Body of pancreas (tissue), 4 donors: ENCODE results near the gene PAWR.

Source experiments
- POLR2A ChIP-seq, 3 donors: fragments of 450-650 bp; IDR thresholded peaks; one replicate each; pipeline ENCODE4 v1.6.1; 2016; ENCODE audit warnings: antibody characterized with exemption in 3 of 3, mild to moderate bottlenecking in 2 of 3
- TF ChIP-seq, protein P1 (sequence below), 7 experiments: fragments of 450-650 bp in 4 of 7; fragments of 200-600 bp in 3 of 7; sonication (generic) in 3 of 7; IDR thresholded peaks; one replicate each; pipeline ENCODE4 v1.5.1; 2016 to 2019; ENCODE audit warnings: antibody characterized with exemption in 7 of 7

DNA sequence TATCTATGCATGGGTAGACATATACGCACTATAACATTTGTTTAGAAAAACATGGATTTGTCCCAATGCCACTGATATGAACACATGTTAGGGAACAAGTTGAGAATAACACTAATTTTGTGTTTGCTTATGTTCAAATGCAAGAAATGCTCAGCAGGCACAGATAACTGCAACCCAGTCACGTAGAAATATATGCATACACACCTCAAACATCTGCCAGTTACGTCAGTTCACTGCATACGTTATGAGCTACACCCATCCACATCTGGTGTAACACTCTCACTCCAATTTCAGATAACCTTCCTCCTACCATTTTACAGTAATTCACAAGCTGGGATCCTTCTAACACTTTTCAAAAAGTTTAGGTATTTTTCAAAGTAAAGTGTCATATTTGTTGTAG lies 10.7 kb downstream of the PAWR start:
- TF ChIP-seq POLR2A (IDR thresholded peaks at IDR 0.05), result no peak
- TF ChIP-seq, protein P1, sequence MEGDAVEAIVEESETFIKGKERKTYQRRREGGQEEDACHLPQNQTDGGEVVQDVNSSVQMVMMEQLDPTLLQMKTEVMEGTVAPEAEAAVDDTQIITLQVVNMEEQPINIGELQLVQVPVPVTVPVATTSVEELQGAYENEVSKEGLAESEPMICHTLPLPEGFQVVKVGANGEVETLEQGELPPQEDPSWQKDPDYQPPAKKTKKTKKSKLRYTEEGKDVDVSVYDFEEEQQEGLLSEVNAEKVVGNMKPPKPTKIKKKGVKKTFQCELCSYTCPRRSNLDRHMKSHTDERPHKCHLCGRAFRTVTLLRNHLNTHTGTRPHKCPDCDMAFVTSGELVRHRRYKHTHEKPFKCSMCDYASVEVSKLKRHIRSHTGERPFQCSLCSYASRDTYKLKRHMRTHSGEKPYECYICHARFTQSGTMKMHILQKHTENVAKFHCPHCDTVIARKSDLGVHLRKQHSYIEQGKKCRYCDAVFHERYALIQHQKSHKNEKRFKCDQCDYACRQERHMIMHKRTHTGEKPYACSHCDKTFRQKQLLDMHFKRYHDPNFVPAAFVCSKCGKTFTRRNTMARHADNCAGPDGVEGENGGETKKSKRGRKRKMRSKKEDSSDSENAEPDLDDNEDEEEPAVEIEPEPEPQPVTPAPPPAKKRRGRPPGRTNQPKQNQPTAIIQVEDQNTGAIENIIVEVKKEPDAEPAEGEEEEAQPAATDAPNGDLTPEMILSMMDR (IDR thresholded peaks at IDR 0.05), result no peak
